OCI-LY7 (cell line): ENCODE measurements around the gene DERL3. TPM values are rescaled to one million over a fixed set of nuclear protein-coding genes. Genes with fewer than 3 reads are reported as not detected.

Source experiments
- BruUV-seq: library from RNA; stranded (reverse); fragments of 400-500 nt; replicated peaks from 2 replicates; lab custom pipeline; 2021; lab: Mats Ljungman, UMichigan
- CTCF ChIA-PET: fragments of 300-600 bp; sonication (Branson Sonifier 250); formaldehyde crosslinking; loops from one replicate; lab custom pipeline; 2022; ENCODE audit warnings: antibody characterized with exemption; ENCODE audit not compliant: unreplicated experiment; lab: Charles Lee
- POLR2A ChIA-PET: fragments of 300-600 bp; sonication (Branson Sonifier 250); formaldehyde crosslinking; loops from one replicate; lab custom pipeline; 2022; ENCODE audit warnings: antibody characterized with exemption; lab: Charles Lee
- DNase-seq: peaks from one replicate; pipeline ENCODE4 v3.0.0-alpha.2; 2015; ENCODE audit warnings: low spot score
- H2AFZ ChIP-seq: fragments of 200-600 bp; sonication (generic), shearing (Covaris generic); 2 replicates; pipeline ENCODE4 v1.6.1; 2014; ENCODE audit warnings: mild to moderate bottlenecking, antibody characterized with exemption, low read length, moderate library complexity
- H3K27ac ChIP-seq: fragments of 200-600 bp; sonication (generic); 2 replicates; pipeline ENCODE4 v1.5.1; 2014; ENCODE audit warnings: mixed run types, low read depth, mild to moderate bottlenecking, moderate library complexity, low read length, inconsistent platforms; ENCODE audit not compliant: poor library complexity, severe bottlenecking
- H3K36me3 ChIP-seq: fragments of 200-600 bp; sonication (generic); 2 replicates; pipeline ENCODE4 v1.6.1; 2014; ENCODE audit warnings: mild to moderate bottlenecking, antibody characterized with exemption, low read length, moderate library complexity, mixed read lengths; ENCODE audit not compliant: insufficient read depth
- H3K4me1 ChIP-seq: fragments of 200-600 bp; sonication (generic); 2 replicates; pipeline ENCODE4 v1.5.1; 2014; ENCODE audit warnings: mild to moderate bottlenecking, low read length; ENCODE audit not compliant: insufficient read depth, poor library complexity, severe bottlenecking
- H3K4me2 ChIP-seq: fragments of 200-600 bp; sonication (generic); 2 replicates; pipeline ENCODE4 v1.6.1; 2014; ENCODE audit warnings: mild to moderate bottlenecking, low read length
- H3K4me3 ChIP-seq: fragments of 200-600 bp; sonication (generic); 2 replicates; pipeline ENCODE4 v1.5.1; 2014; ENCODE audit warnings: mild to moderate bottlenecking, low read depth, low read length; ENCODE audit not compliant: poor library complexity, severe bottlenecking
- H3K79me2 ChIP-seq: fragments of 200-600 bp; sonication (generic); 2 replicates; pipeline ENCODE4 v1.6.1; 2016; ENCODE audit warnings: low read depth, mild to moderate bottlenecking, low read length, moderate library complexity, mixed read lengths; ENCODE audit not compliant: insufficient read depth
- H3K9me2 ChIP-seq: fragments of 200-600 bp; sonication (generic); 2 replicates; pipeline ENCODE4 v1.6.1; 2016; ENCODE audit warnings: mild to moderate bottlenecking, low read length, mixed read lengths; ENCODE audit not compliant: insufficient read depth
- H3K9me3 ChIP-seq: fragments of 200-600 bp; sonication (generic); 2 replicates; pipeline ENCODE4 v1.6.1; 2014; ENCODE audit warnings: mild to moderate bottlenecking, mixed run types, low read length, mixed read lengths
- H4K20me1 ChIP-seq: fragments of 200-600 bp; sonication (generic); 2 replicates; pipeline ENCODE4 v1.6.1; 2014; ENCODE audit warnings: mild to moderate bottlenecking, antibody characterized with exemption, low read length, moderate library complexity, mixed read lengths; ENCODE audit not compliant: insufficient read depth
- CTCF ChIP-seq: fragments of 200-600 bp; sonication (generic); conservative IDR thresholded peaks from 2 replicates; pipeline ENCODE4 v1.5.1; 2014; ENCODE audit warnings: mild to moderate bottlenecking, antibody characterized with exemption, low read length, moderate library complexity, mixed read lengths
- EZH2phosphoT487 ChIP-seq: fragments of 200-600 bp; sonication (generic); IDR thresholded peaks from 2 replicates; pipeline ENCODE4 v1.6.1; 2018; ENCODE audit warnings: low read depth, borderline replicate concordance, mild to moderate bottlenecking, mixed run types, antibody characterized with exemption, low read length, moderate library complexity, mixed read lengths
- intact Hi-C: fragments of 100-400 bp; cut with micrococcal nuclease; formaldehyde crosslinking; loops from one replicate; pipeline ENCODE4 v1.10.0; 2022; ENCODE audit not compliant: unreplicated experiment
- total RNA-seq, 2 experiments: library from RNA; depleted of rRNA in 1 of 2; stranded (reverse); fragments of >200 nt in 1 of 2; shearing (Covaris generic) in 1 of 2; gene quantifications; 2 replicates each; pipeline ENCODE4 v1.2.3, GENCODE V29; 2014 to 2022

The DERL3 gene
- total RNA-seq, 2 experiments from 2014 or later, result 44.6 to 52.1 TPM

GRCh38 chr22:23835484-23836144, 3.2 kb downstream of the DERL3 start:
- Histone ChIP-seq H3K9me2 (no peaks in the 10 kb centered on the region), H3K4me1 (peaks cover 45% of the 10 kb centered on the region), H3K4me2 (no peak overlapping the region; the same call in 1 of the 2 replicates), H3K27ac (peak overlapping the region; percentile 83), H3K36me3 (peaks cover 70% of the 10 kb centered on the region), H3K4me3 (no peak overlapping the region), H4K20me1 (no peaks in the 10 kb centered on the region), H2AFZ (no peak overlapping the region), H3K79me2 (no peaks in the 10 kb centered on the region), H3K9me3 (no peaks in the 10 kb centered on the region)
- no peak for DNase-seq
- intact Hi-C loops, result loop anchor here (5.0 kb wide), 1 partner anchor 48 kb away; the partner anchor contains the start of gene SMARCB1
- ChIA-PET POLR2A (interaction anchor here (0.6 to 1.1 kb wide), 2 partner anchors 30 to 88 kb away, joined by 4 to 5 read pairs; no protein-coding TSS in a partner anchor), CTCF (no interaction called here)
- TF ChIP-seq EZH2phosphoT487 (no peak), CTCF (no peak)
- TSS peak; percentile 47 for BruUV-seq

- intact Hi-C loops, result loop anchor here (5.0 kb wide), 1 partner anchor 48 kb away; the partner anchor contains the start of gene SMARCB1
These were observed 3.9 kb downstream of the DERL3 start for GRCh38 chr22:23834793-23835483.

More at GRCh38 chr22:23834793-23835483, 3.9 kb downstream of the DERL3 start:
- ChIA-PET POLR2A (interaction anchor here (0.6 to 1.1 kb wide), 2 partner anchors 29 to 87 kb away, joined by 5 to 6 read pairs; no protein-coding TSS in a partner anchor), CTCF (no interaction called here)
- Histone ChIP-seq H2AFZ (no peak overlapping the region), H3K79me2 (no peaks in the 10 kb centered on the region; the same call in 1 of the 2 replicates), H4K20me1 (no peaks in the 10 kb centered on the region), H3K4me2 (no peak overlapping the region), H3K4me3 (no peak overlapping the region), H3K36me3 (peaks cover 76% of the 10 kb centered on the region), H3K9me3 (no peaks in the 10 kb centered on the region), H3K27ac (peak overlapping the region; percentile 83), H3K9me2 (no peaks in the 10 kb centered on the region), H3K4me1 (peaks cover 41% of the 10 kb centered on the region)
- DNase-seq, result no peak
- no TSS peak for BruUV-seq
- no peak for TF ChIP-seq EZH2phosphoT487
- TF ChIP-seq CTCF, result no peak
